Measurements from ENCODE around the gene HTR1D.
"Not testable (repeated sequence)": the region's sequence is repeated elsewhere in the genome, so short reads cannot be mapped to it uniquely, and the experiment has no call there.

DNA sequence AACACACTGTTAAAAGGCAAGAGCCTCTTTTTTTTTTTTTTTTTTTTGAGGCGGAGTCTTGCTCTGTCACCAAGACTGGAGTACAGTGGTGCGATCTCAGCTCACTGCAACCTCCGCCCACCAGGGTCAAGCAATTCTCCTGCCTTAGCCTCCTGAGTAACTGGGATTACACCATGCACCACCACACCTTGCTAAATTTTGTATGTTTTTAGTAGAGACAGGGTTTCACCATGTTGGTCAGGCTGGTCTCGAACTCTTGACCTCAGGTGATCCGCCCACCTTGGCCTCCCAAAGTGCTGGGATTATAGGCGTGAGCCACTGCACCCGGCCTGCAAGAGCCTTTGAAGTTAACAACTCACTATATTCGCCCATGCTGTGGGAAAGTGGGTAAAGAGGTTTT is 9.6 kb downstream of the HTR1D start:
- TF ChIP-seq, protein P1, sequence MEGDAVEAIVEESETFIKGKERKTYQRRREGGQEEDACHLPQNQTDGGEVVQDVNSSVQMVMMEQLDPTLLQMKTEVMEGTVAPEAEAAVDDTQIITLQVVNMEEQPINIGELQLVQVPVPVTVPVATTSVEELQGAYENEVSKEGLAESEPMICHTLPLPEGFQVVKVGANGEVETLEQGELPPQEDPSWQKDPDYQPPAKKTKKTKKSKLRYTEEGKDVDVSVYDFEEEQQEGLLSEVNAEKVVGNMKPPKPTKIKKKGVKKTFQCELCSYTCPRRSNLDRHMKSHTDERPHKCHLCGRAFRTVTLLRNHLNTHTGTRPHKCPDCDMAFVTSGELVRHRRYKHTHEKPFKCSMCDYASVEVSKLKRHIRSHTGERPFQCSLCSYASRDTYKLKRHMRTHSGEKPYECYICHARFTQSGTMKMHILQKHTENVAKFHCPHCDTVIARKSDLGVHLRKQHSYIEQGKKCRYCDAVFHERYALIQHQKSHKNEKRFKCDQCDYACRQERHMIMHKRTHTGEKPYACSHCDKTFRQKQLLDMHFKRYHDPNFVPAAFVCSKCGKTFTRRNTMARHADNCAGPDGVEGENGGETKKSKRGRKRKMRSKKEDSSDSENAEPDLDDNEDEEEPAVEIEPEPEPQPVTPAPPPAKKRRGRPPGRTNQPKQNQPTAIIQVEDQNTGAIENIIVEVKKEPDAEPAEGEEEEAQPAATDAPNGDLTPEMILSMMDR (IDR thresholded peaks at IDR 0.05; ENCODE audit: poor library complexity, severe bottlenecking): not testable (repeated sequence)
- TF ChIP-seq TAF1 (IDR thresholded peaks at IDR 0.05; ENCODE audit: low read depth); RAD21 (conservative IDR thresholded peaks at IDR 0.05); POLR2AphosphoS5 (IDR thresholded peaks at IDR 0.05): not testable (repeated sequence)
